Adrenal gland (tissue), 12 donors: Measurements from ENCODE around the gene RBM4B. TPM values are rescaled to one million over a fixed set of nuclear protein-coding genes. Genes with fewer than 3 reads are reported as not detected.

Experiments used
- DNase-seq, 7 donors: peaks; one replicate each; pipeline ENCODE4 v3.0.0-alpha.2; 2019 to 2020
- H3K27ac ChIP-seq, 5 donors: fragments of 200-600 bp; sonication (generic) in 4 of 5; 1 replicate in 3 of 5; 2 replicates in 2 of 5; pipeline versions ENCODE4 v1.5.1 to v1.8.0; 2016 to 2020; ENCODE audit warnings: mild to moderate bottlenecking in 1 of 5
- H3K27me3 ChIP-seq: fragments of 200-600 bp; 2 replicates; pipeline ENCODE4 v1.8.0; 2021
- H3K36me3 ChIP-seq, 2 donors: fragments of 200-600 bp; replicated peaks in 1 of 2; 1 replicate in 1 of 2; 2 replicates in 1 of 2; pipeline versions ENCODE4 v1.5.1 to v1.8.0; 2018 to 2022
- H3K4me1 ChIP-seq, 2 donors: fragments of 200-600 bp; replicated peaks in 1 of 2; 1 replicate in 1 of 2; 2 replicates in 1 of 2; pipeline versions ENCODE4 v1.5.1 to v1.8.0; 2018 to 2021
- H3K4me3 ChIP-seq, 4 donors: fragments of 200-600 bp; sonication (generic) in 3 of 4; one replicate each; pipeline ENCODE4 v1.5.1; 2016 to 2018
- H3K9me3 ChIP-seq, 3 donors: fragments of 200-600 bp; sonication (generic) in 1 of 3; replicated peaks in 1 of 3; 1 replicate in 2 of 3; 2 replicates in 1 of 3; pipeline versions ENCODE4 v1.5.1 to v1.8.0; 2016 to 2021
- POLR2A ChIP-seq, 2 donors: fragments of 450-650 bp; IDR thresholded peaks; one replicate each; pipeline ENCODE4 v1.6.1; 2017; ENCODE audit warnings: antibody characterized with exemption in 2 of 2, mild to moderate bottlenecking in 2 of 2, moderate library complexity in 1 of 2
- WGBS, 4 donors: extraction: QIAGEN DNeasy Blood & Tissue Kit in 2 of 4; methylation state at CpG; one replicate each; pipeline versions ENCODE4 v1.1.5 to v1.1.7; 2013 to 2017; 5-methylcytosine and 5-hydroxymethylcytosine counted together
- intact Hi-C, 2 donors: fragments of 100-400 bp; cut with DNase I; formaldehyde crosslinking; loops; one replicate each; pipeline versions ENCODE4 v1.14.1 to v1.15.0; 2022 to 2023
- polyA plus RNA-seq, 3 donors: library from polyadenylated mRNA; stranded (reverse); fragments of 200-250 nt in 2 of 3; fragments of 350-450 nt in 1 of 3; fragmentation: Illumina TruSeq in 1 of 3; extraction: RNeasy Lipid Tissue Mini Kit (QIAGEN cat#74804) in 1 of 3; gene quantifications; one replicate each; pipeline ENCODE4 v1.2.3, GENCODE V29; 2013 to 2014
- total RNA-seq, 9 donors: library from RNA; depleted of rRNA in 4 of 9; stranded (reverse); fragments of >200 nt in 4 of 9; fragments of 120-200 nt in 1 of 9; fragmentation: NEBNext Ultra II Directional in 1 of 9; extraction: Animal tissue kit (Norgen Biotek cat#: 25700) in 1 of 9; gene quantifications; one replicate each; pipeline versions ENCODE4 v1.1.0 to v1.2.4, GENCODE V29; 2013 to 2023
- TF ChIP-seq, protein P1 (sequence below), 6 experiments: fragments of 450-650 bp in 4 of 6; fragments of 200-600 bp in 2 of 6; sonication (generic) in 1 of 6; IDR thresholded peaks; 1 replicate in 5 of 6; 2 replicates in 1 of 6; pipeline versions ENCODE4 v1.5.1 to v1.8.0; 2016 to 2021; ENCODE audit warnings: antibody characterized with exemption in 6 of 6, mild to moderate bottlenecking in 2 of 6, moderate library complexity in 1 of 6
- donor health status: healthy with polysubstance abuse.
- donor health status: Bipolar disorder and iron deficiency.
- donor health status: DM: yes; HTN: yes; CAD: no.
- donor health status: DM: no; HTN: no; CAD: no.
- donor health status: DM: no; HTN: no; CAD: no.
- donor health status: DM: yes; HTN: yes; CAD: no.

The RBM4B gene
- total and polyA plus RNA-seq, 12 donors, result 9.9 to 40.3 (median 20.6) TPM

DNA sequence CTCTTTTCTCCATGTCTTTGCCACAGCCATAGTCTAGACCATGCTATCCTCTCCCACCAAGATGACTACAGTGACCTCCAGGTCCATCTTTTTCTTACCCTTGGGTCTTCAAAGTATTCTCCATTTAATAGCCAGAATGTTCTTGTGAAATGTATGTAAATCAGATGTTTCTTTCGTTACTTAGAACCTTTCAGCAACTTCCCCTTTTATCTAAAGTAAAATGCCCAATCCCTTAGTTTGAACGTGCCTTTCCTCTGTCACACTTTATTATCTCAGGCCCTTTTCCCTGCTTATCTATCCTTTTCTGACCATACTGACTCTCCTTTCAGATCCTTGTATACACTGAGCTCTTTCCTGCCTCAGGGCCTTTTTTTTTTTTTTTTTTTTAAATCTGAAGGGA, 17.9 kb downstream of the RBM4B start:
- no peak for DNase-seq
- Histone ChIP-seq H3K9me3 (no peaks in the 10 kb centered on the region), H3K27me3 (no peaks in the 10 kb centered on the region), H3K27ac (no peak overlapping the region), H3K36me3 (peaks cover 0 to 18% of the 10 kb centered on the region in 2 donors), H3K4me1 (no peaks in the 10 kb centered on the region), H3K4me3 (no peak overlapping the region)
- 64 to 79% (median 66%) methylated on average over 2 of the region's 2 CpGs for WGBS, 4 donors
- no peak for TF ChIP-seq POLR2A (IDR thresholded peaks at IDR 0.05)
- TF ChIP-seq, protein P1, sequence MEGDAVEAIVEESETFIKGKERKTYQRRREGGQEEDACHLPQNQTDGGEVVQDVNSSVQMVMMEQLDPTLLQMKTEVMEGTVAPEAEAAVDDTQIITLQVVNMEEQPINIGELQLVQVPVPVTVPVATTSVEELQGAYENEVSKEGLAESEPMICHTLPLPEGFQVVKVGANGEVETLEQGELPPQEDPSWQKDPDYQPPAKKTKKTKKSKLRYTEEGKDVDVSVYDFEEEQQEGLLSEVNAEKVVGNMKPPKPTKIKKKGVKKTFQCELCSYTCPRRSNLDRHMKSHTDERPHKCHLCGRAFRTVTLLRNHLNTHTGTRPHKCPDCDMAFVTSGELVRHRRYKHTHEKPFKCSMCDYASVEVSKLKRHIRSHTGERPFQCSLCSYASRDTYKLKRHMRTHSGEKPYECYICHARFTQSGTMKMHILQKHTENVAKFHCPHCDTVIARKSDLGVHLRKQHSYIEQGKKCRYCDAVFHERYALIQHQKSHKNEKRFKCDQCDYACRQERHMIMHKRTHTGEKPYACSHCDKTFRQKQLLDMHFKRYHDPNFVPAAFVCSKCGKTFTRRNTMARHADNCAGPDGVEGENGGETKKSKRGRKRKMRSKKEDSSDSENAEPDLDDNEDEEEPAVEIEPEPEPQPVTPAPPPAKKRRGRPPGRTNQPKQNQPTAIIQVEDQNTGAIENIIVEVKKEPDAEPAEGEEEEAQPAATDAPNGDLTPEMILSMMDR (IDR thresholded peaks at IDR 0.05), result no peak
- intact Hi-C loops, result no loop called here

DNA sequence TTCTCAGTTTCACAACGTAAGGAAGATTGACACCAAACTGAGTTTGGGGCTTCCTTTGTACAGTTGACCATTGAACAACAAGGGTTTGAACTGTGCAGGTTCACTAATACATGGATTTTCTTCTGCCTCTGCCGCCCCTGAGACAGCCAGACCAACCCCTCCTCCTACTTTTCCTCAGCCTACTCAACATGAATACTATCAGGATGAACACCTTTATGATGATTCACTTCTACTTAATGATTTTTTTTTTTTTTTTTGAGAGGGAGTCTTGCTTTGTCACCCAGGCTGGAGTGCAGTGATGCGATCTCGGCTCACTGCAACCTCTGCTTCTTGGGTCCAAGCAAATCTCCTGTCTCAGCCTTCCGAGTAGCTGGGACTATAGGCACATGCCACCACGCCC, 24.6 kb downstream of the RBM4B start:
- 92 to 95% (median 94%) methylated on average over 6 of the region's 6 CpGs for WGBS, 4 donors
- Histone ChIP-seq H3K4me1 (no peaks in the 10 kb centered on the region), H3K4me3 (no peak overlapping the region), H3K36me3 (peaks cover 0 to 42% of the 10 kb centered on the region in 2 donors), H3K9me3 (no peaks in the 10 kb centered on the region), H3K27me3 (no peaks in the 10 kb centered on the region), H3K27ac (no peak overlapping the region)
- no peak for TF ChIP-seq POLR2A (IDR thresholded peaks at IDR 0.05)
- TF ChIP-seq, protein P1 (IDR thresholded peaks at IDR 0.05), result no peak
- no peak for DNase-seq
- intact Hi-C loops, result no loop called here

DNA sequence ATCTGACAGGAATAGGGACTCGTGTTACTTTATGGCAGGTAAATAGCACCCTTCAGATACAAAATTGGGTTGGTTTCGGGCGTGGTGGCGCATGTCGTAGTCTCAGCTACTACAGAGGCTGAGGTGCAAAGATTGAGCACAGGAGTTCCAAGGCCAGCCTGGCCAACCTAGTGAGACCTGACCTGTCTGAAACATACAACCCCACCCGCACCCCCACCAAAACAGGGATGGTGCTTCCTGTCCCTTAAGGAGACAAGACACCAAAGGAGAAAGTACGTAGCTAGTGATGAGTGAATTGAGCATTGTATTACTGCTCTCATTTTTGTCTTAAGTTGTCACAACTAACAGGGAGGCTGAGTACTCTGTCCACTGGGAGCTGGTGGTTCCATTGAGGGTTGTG, 25.0 kb downstream of the RBM4B start:
- Histone ChIP-seq H3K36me3 (peaks cover 0 to 43% of the 10 kb centered on the region in 2 donors), H3K27me3 (no peaks in the 10 kb centered on the region), H3K27ac (no peak overlapping the region), H3K9me3 (no peaks in the 10 kb centered on the region), H3K4me1 (no peaks in the 10 kb centered on the region), H3K4me3 (no peak overlapping the region)
- TF ChIP-seq, protein P1 (IDR thresholded peaks at IDR 0.05), result no peak
- no peak for TF ChIP-seq POLR2A (IDR thresholded peaks at IDR 0.05)
- intact Hi-C loops, result no loop called here
- WGBS, 4 donors, result 95 to 97% (median 96%) methylated on average over 7 of the region's 7 CpGs
- DNase-seq, result no peak

DNA sequence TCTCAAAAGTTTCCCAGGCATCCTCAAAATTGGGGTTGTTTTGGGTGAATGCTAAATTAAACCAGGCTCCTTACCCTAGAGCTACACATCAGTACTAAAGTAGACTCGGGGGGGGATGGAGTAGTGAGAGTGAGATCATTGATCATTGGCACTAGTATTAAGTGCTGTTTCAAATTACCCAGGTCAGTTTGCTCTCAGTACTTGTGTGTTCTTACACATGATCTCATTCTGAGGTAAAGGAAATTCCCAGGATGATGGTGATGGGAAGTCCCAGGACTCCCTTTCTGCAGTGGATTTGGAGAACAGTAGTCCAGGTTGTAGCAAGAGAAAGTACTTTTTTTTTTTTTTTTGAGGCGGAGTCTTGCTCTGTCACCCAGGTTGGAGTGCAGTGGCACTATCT, 26.7 kb downstream of the RBM4B start:
- 85 to 100% (median 87%) methylated on average over 2 of the region's 2 CpGs for WGBS, 4 donors
- no peak overlapping the region for H3K27ac ChIP-seq
- intact Hi-C loops, result no loop called here
- no peak overlapping the region for H3K4me3 ChIP-seq
- no peak for TF ChIP-seq POLR2A (IDR thresholded peaks at IDR 0.05)
- TF ChIP-seq, protein P1 (IDR thresholded peaks at IDR 0.05), result no peak
- H3K4me1 ChIP-seq, result peaks cover 0 to 12% of the 10 kb centered on the region in 2 donors
- H3K36me3 ChIP-seq, result peaks cover 0 to 52% of the 10 kb centered on the region in 2 donors
- no peak for DNase-seq
- no peaks in the 10 kb centered on the region for H3K27me3 ChIP-seq
- H3K9me3 ChIP-seq, result no peaks in the 10 kb centered on the region
